ENCODE results near the gene MUC2. TPM values are rescaled to one million over a fixed set of nuclear protein-coding genes. Genes with fewer than 3 reads are reported as not detected.

Gene MUC2
- total RNA-seq, 1 donor from 2014 or later: not detected

DNA sequence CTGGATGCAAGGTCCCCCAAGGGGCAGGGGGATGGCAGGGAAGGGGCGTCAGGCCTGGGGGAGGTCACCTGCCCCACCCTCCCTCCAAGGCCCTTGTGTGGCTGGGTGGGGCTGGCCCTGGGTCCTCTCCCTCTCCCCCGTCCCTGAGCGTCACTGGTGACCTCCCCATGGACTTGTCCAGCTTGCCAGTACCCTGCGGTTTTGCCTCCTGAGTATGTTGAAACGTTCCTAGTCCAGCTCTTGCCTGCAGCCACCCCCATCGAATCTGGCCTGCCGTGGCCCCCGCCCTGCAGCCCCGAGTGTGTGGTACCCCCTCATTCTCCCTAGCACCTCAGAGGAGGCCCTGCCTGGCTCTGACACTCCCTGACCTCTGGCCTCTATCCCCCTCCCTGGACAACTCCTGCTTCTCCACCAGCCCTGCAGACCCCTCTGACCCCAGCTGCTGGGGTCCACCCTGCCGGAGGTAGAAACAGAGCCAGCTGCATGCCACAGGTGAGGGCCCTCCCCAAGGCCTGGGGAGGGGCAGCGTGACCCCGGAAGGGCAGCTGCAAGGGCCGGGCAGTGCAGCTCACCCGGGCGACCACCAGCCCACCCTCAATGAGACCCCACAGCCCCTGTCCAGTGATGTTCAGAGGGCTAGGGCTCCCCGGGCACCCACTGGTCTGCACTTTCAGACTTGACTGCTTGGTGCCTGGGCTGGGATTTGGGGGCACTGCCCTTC is 34.1 kb upstream of the MUC2 start:
- no peaks in the 10 kb centered on the region for H3K36me3 Mint-ChIP-seq (ENCODE audit: low read depth, unreplicated experiment)
- no peaks in the 10 kb centered on the region for H3K4me1 ChIP-seq (ENCODE audit: insufficient read depth, low read length)
- H3K27ac Mint-ChIP-seq (ENCODE audit: unreplicated experiment): no peak overlapping the region
- H3K27me3 ChIP-seq (ENCODE audit: insufficient read depth, low read length): no peaks in the 10 kb centered on the region
- no peak for TF ChIP-seq EZH2 (IDR thresholded peaks at IDR 0.05; ENCODE audit: insufficient read depth, low read length)
- TF ChIP-seq, protein P1, sequence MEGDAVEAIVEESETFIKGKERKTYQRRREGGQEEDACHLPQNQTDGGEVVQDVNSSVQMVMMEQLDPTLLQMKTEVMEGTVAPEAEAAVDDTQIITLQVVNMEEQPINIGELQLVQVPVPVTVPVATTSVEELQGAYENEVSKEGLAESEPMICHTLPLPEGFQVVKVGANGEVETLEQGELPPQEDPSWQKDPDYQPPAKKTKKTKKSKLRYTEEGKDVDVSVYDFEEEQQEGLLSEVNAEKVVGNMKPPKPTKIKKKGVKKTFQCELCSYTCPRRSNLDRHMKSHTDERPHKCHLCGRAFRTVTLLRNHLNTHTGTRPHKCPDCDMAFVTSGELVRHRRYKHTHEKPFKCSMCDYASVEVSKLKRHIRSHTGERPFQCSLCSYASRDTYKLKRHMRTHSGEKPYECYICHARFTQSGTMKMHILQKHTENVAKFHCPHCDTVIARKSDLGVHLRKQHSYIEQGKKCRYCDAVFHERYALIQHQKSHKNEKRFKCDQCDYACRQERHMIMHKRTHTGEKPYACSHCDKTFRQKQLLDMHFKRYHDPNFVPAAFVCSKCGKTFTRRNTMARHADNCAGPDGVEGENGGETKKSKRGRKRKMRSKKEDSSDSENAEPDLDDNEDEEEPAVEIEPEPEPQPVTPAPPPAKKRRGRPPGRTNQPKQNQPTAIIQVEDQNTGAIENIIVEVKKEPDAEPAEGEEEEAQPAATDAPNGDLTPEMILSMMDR (IDR thresholded peaks at IDR 0.05; ENCODE audit: insufficient read depth, low read depth, low read length): no peak
- H2AFZ ChIP-seq (ENCODE audit: low read depth, low read length): no peak overlapping the region
- H3K9ac ChIP-seq (ENCODE audit: low read length): no peak overlapping the region
- H3K4me2 ChIP-seq (ENCODE audit: low read length): no peak overlapping the region
- DNase-seq (ENCODE audit: low read depth) (no peak), FAIRE-seq (no peak)
- H3K4me1 Mint-ChIP-seq (ENCODE audit: low read depth, unreplicated experiment): no peaks in the 10 kb centered on the region
- no peaks in the 10 kb centered on the region for H3K36me3 ChIP-seq (ENCODE audit: insufficient read depth, low read length)
- H3K9me3 Mint-ChIP-seq (ENCODE audit: unreplicated experiment): peaks cover 2% of the 10 kb centered on the region
- H3K27me3 Mint-ChIP-seq (ENCODE audit: low read depth, unreplicated experiment): peaks cover 12% of the 10 kb centered on the region
- no peak overlapping the region for H3K4me3 ChIP-seq (ENCODE audit: insufficient read depth, low read depth, low read length)
- H3K4me3 Mint-ChIP-seq (ENCODE audit: unreplicated experiment): no peak overlapping the region
- no peaks in the 10 kb centered on the region for H3K79me2 ChIP-seq (ENCODE audit: insufficient read depth, low read length)
- H3K9me3 ChIP-seq (ENCODE audit: insufficient read depth, low read depth, low read length): no peaks in the 10 kb centered on the region
- H4K20me1 ChIP-seq (ENCODE audit: insufficient read depth, low read length): no peaks in the 10 kb centered on the region
- H3K27ac ChIP-seq (ENCODE audit: low read depth, low read length): no peak overlapping the region

DNA sequence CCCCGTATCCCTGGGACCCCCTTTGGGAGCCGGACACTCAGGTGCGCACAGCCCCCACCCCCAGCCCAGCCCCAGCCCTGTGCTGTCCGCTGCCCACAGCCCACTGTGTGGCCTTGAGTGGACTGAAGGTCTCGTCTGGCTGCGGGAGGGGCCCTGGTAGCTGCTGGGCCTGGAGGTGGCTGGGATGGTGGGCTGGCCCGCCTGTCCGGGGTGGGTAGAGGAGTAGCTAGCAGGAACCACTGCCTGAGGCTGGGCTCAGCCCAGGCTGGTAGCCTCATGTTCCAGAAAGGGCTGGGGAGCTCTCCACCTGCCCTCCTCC is 33.6 kb upstream of the MUC2 start:
- Mint-ChIP-seq H3K9me3 (ENCODE audit: unreplicated experiment) (peaks cover 2% of the 10 kb centered on the region), H3K27ac (ENCODE audit: unreplicated experiment) (no peak overlapping the region), H3K4me3 (ENCODE audit: unreplicated experiment) (no peak overlapping the region), H3K27me3 (ENCODE audit: low read depth, unreplicated experiment) (peaks cover 13% of the 10 kb centered on the region), H3K4me1 (ENCODE audit: low read depth, unreplicated experiment) (no peaks in the 10 kb centered on the region), H3K36me3 (ENCODE audit: low read depth, unreplicated experiment) (no peaks in the 10 kb centered on the region)
- no peak for DNase-seq (ENCODE audit: low read depth)
- no peak overlapping the region for H2AFZ ChIP-seq (ENCODE audit: low read depth, low read length)
- H3K4me2 ChIP-seq (ENCODE audit: low read length): no peak overlapping the region
- H4K20me1 ChIP-seq (ENCODE audit: insufficient read depth, low read length): no peaks in the 10 kb centered on the region
- no peak overlapping the region for H3K4me3 ChIP-seq (ENCODE audit: insufficient read depth, low read depth, low read length)
- no peak overlapping the region for H3K27ac ChIP-seq (ENCODE audit: low read depth, low read length)
- no peaks in the 10 kb centered on the region for H3K4me1 ChIP-seq (ENCODE audit: insufficient read depth, low read length)
- TF ChIP-seq, protein P1 (IDR thresholded peaks at IDR 0.05; ENCODE audit: insufficient read depth, low read depth, low read length): no peak
- TF ChIP-seq EZH2 (IDR thresholded peaks at IDR 0.05; ENCODE audit: insufficient read depth, low read length): no peak
- no peaks in the 10 kb centered on the region for H3K79me2 ChIP-seq (ENCODE audit: insufficient read depth, low read length)
- H3K27me3 ChIP-seq (ENCODE audit: insufficient read depth, low read length): no peaks in the 10 kb centered on the region
- no peak overlapping the region for H3K9ac ChIP-seq (ENCODE audit: low read length)
- H3K9me3 ChIP-seq (ENCODE audit: insufficient read depth, low read depth, low read length): no peaks in the 10 kb centered on the region
- FAIRE-seq: no peak
- H3K36me3 ChIP-seq (ENCODE audit: insufficient read depth, low read length): no peaks in the 10 kb centered on the region

DNA sequence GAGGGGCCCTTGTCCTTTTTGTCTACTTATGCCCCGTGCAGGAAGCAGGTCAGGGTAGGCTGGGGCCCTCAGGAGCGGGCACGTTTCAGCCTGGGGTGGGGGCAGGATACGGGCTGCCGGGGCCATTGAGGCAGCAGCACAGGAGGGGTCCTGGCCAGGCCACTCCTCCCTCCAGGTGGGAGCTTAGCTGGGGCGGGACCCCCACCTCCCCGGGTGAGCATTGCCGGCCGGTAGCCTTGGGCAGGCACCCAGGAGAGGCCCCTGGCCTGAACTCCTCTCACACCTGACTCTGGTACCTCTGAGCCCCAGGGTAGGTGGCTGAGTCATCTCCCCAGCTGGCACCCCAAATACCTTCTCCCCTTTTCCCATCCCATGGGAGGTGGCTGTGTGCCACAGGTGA is 33.2 kb upstream of the MUC2 start:
- DNase-seq (ENCODE audit: low read depth): no peak

More for the DNA sequence above, 33.2 kb upstream of the MUC2 start:
- Histone ChIP-seq H3K4me1 (ENCODE audit: insufficient read depth, low read length) (no peaks in the 10 kb centered on the region), H3K9ac (ENCODE audit: low read length) (no peak overlapping the region), H3K4me3 (ENCODE audit: insufficient read depth, low read depth, low read length) (no peak overlapping the region), H3K36me3 (ENCODE audit: insufficient read depth, low read length) (no peaks in the 10 kb centered on the region), H3K27me3 (ENCODE audit: insufficient read depth, low read length) (no peaks in the 10 kb centered on the region), H2AFZ (ENCODE audit: low read depth, low read length) (no peak overlapping the region), H3K4me2 (ENCODE audit: low read length) (no peak overlapping the region), H3K79me2 (ENCODE audit: insufficient read depth, low read length) (no peaks in the 10 kb centered on the region), H4K20me1 (ENCODE audit: insufficient read depth, low read length) (no peaks in the 10 kb centered on the region), H3K9me3 (ENCODE audit: insufficient read depth, low read depth, low read length) (no peaks in the 10 kb centered on the region), H3K27ac (ENCODE audit: low read depth, low read length) (no peak overlapping the region)
- Mint-ChIP-seq H3K9me3 (ENCODE audit: unreplicated experiment) (peaks cover 2% of the 10 kb centered on the region), H3K4me1 (ENCODE audit: low read depth, unreplicated experiment) (no peaks in the 10 kb centered on the region), H3K36me3 (ENCODE audit: low read depth, unreplicated experiment) (no peaks in the 10 kb centered on the region), H3K27me3 (ENCODE audit: low read depth, unreplicated experiment) (peaks cover 15% of the 10 kb centered on the region), H3K27ac (ENCODE audit: unreplicated experiment) (no peak overlapping the region), H3K4me3 (ENCODE audit: unreplicated experiment) (no peak overlapping the region)
- FAIRE-seq: no peak
- TF ChIP-seq EZH2 (IDR thresholded peaks at IDR 0.05; ENCODE audit: insufficient read depth, low read length): no peak
- TF ChIP-seq, protein P1 (IDR thresholded peaks at IDR 0.05; ENCODE audit: insufficient read depth, low read depth, low read length): no peak

Measured in astrocyte (in vitro differentiated cells and primary cell).